NCI-H524 treated with DMSO at 0.1 percent for 48 hours (cell line): ENCODE data around the gene HSPG2.
"Not testable (repeated sequence)": the region's sequence is repeated elsewhere in the genome, so short reads cannot be mapped to it uniquely, and the experiment has no call there.

Experiments used
- DNase-seq: peaks from one replicate; lab custom pipeline; 2025; lab: John Stamatoyannopoulos, UW

The HSPG2 gene

DNA sequence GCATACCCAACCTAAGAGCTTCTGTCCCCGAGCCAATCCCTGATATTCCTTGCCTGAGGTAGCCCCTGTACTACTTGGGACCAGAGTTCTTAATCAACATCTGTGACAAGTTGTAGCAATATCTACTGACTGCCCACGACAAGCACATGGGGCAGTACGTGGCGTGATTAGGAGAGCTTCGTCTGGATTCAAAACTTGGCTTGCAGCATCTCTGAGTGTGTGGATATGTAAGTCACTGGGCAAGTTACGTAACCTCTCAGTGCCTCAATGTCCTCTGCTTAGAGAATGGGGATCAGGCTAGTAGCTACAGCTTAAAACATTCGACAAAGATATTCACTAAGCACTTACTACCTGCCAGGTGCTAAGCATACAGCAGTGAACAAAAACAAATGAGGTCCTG lies 5.0 kb downstream of the HSPG2 start:
- DNase-seq, result no peak

DNA sequence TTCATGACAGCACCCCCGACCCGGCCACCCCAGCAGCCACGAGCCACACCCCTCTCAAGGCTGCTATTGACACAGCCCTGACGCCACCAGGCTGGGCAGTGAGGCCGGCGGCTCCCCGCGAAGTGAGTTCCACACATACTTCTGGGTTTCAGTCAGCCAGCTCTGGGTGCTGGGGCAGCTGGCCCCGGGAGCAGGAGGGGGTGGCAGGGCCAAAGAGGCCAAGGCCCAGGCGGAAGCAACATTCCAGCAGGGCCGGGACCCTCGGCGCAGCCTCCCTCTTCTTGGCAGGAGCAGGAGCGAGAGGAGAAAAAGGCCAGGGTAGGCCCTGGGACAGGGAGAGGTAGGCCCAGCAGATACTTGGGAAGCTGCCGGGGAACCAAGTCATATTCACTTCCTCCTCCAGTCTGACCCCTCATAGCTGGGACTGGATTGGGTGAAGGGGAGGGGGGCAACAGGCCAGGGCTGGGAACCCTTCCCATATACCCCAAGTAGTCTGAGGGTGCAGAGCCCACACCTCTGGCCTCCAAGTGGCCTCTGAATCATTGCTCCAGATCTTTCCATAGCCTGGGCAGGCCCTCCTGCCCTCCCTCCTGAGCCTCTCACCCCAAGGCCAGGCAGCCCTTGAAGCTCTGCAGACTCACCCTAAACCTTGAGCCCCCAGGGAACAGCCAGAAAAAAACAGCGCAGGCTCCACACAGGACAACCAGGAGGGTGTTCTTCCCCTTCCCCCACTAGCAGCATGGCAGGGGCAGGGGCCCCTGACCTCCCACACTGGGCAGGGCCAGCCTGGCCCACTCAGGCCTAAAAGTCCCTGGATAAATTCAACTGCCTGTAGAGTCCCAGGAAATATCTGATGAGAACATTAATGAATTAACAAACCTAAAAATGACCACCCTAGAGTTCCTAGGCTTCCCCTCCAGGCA lies 5.7 kb downstream of the HSPG2 start:
- no peak for DNase-seq

- no peak for DNase-seq
Observed at GRCh38 chr1:21930629-21931170, 6.4 kb downstream of the HSPG2 start.

GRCh38 chr1:21930080-21930571 lies 7.0 kb downstream of the HSPG2 start:
- DNase-seq, result no peak

DNA sequence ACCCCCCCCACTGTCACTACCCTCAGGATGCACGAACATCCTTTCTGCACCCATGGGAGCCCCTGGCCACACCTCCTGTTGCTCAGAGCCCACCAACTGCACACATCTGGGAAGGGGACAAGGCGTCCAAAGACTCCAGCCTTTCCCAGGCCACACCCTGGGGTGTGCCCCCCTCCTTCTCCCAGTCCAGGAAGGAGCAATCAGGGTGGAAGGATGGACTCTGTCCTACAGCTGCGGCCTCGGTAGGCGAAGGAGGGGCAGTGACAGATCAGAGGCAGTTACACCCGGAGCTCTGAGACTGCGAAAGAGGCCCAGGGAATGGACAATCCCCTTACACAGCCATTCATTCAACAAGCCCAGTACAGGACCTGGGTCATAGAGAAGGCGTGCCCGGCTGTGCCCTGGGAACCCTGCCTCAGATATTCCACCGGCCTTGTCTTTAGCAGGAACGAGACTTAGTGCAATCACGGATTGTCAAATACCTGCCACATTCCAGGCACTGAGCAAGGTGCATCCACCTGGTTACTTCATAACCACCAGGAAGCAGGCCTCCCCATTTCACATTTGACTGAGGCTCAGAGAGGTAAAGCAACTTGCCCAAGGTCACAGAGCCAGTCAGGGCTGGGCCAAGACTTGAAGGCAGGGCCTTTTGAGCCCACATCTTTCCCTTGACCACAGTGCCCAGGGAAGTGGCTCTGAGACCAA lies 9.4 kb downstream of the HSPG2 start:
- DNase-seq, result no peak

DNA sequence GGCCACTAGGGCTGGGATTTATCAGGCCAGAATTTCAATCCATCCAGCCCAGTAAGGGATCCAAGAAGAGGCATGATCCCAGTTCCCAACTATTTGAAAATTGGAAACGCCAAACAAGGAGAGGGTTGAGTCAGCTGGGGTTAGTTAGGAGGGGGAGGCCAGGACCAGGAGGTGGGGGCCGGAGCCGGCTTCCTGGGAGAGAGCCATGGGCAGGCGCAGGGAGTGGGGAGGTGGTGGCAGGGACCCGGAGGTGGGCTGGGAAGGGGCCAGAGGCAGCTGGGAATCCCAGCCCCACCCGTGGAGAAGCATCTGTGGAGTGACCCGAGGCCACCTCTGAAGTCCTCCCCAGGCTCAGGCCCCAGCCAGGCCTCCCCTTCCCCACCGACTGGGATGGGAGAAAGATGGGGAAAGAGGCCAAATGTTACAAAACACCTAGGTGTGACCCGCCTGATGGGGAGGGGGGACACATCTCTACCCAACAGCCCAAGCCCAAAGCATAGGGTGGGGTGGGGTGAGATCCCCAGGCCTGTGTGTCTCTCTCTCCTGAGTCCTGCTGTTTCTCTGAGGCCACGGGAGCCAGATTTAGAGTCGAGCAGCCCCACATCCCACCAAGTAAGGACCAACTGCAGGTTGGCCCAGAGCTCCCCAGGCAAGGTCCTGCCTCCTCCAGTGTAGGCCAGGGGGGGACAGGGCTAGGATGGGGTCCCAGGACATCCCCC lies 10.1 kb downstream of the HSPG2 start:
- DNase-seq, result no peak

DNA sequence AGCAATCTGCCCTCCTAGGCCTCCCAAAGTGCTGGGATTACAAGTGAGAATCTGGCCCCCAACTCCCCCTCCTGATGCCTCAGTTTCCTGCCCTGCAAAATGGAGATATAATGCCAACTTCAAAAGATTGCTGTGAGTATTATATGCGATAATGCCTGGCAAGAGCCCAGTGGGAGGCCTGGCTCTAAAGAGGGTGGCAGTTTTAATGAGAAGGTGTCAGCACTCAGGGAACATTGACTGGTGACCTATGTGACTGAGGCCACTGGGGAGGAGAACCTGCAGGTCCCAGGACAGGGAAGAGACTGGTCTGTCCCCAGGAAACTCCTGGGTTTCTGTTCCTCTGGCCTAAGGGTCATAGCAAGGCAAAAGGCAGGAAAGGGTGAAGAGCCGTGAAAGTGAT lies 11.0 kb downstream of the HSPG2 start:
- no peak for DNase-seq

DNA sequence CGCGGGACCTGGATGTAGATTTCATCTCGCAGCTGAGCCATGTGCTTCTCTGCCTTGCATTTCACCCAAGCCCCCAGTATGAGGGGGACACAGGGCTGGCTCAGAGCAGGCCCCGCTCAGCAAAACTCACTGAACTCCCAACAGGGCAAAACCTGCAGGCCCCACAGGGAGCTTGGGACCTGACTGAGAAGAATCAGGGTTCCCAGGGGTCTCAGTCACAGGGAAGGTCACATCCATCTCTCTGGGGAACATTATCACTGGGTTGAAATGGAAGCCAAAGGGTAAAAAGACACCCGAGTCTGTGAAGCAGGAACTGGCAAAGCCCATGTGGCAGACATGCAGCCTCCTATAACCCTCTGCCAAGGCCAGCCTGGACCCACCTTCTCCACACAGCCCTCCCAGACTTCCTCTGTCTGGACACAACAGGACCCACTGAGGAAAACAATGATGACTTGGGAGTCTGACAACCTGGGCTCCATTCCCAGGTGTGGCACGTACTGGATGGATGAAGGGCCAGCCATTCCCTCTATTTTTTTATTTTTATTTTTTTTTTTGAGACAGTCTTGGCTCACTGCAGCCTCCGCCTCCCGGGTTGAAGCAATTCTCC lies 11.7 kb downstream of the HSPG2 start:
- no peak for DNase-seq

DNA sequence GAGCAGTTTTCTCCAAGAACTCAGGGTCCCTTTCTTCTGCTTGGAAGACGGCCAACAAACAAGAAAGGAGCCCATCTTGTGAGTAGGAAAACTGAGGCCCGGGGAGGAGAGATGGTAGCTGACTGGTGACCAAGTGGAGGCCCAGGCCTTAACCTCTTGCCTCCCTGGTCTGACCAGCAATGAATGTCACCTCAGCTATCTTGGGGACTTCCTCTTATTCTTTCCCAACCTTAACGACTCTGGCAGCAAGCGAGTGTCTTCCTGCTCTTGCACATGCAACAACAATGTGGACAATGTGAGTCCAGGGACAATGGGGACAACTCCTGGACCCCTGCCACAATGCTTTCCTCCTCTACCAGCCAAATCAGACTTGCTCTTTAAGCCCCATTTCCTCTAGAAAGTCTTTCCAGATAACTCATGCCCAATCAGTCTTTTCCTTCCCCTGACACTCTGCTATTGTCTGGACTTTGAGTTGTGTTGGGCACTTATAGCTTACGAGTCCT lies 12.6 kb downstream of the HSPG2 start:
- no peak for DNase-seq

- no peak for DNase-seq
Observed at GRCh38 chr1:21922090-21923013, 14.8 kb downstream of the HSPG2 start.

- no peak for DNase-seq
Observed at GRCh38 chr1:21921100-21921875, 15.8 kb downstream of the HSPG2 start.

GRCh38 chr1:21919520-21919919 lies 17.6 kb downstream of the HSPG2 start:
- no peak for DNase-seq

- not testable (repeated sequence) for DNase-seq
Observed at GRCh38 chr1:21917239-21917631, 19.9 kb downstream of the HSPG2 start.

- no peak for DNase-seq
Observed at GRCh38 chr1:21916447-21917238, 20.5 kb downstream of the HSPG2 start.

DNA sequence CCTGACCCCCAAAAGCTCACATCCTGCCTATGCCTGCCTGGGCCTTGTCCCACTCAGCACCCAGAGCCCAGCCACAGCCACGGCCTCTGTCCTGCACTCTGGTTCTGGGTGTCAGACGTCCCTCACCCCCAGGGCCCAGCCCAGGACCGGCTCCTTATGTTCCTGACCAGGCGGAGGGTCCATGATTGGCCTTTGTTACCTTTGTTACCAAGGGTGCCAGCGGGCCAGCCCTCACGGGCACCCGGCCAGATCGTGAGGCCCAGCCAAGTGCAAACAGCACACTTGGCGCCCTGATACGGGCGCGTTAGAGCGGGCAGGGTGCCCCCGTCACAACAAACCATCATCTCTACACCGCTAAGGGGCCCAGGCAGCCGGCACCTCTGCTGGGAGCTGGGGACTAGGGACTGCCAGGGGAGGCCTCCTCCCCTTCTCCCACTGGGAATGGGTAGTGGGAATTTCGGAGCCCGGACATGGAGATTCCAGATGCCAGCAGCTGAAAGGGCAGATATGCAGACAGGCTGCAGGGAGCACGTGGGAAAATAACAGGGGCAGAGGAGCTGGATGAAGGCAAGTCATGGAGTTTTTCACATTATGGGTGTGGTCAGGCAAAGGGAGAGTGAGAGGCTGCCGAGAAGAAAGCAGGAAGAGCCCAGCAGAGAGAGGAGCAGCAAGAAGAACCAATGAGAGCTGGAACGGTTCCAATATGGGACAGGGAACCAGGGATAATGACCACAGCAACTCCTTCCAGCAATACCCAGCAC lies 22.1 kb downstream of the HSPG2 start:
- no peak for DNase-seq

DNA sequence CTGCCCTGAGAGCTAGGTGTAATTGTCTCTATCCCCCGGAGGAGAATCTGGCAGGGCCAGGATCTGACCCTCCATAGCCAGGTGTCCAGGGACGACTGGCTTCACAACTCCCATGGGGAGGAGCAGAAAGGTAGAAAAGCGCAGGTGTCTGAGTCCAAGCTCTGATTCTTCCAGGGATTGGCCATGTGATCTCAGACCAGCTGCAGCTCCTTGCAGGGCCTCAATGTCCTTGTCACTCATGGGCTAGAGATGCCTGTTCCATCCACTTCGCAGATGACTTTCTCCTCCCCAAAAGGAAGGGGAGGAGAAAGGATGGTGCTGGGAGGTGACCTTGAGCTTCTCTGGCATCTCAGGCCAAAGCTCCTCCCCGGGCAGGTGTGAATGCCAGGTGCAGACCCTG lies 22.7 kb downstream of the HSPG2 start:
- DNase-seq, result no peak

DNA sequence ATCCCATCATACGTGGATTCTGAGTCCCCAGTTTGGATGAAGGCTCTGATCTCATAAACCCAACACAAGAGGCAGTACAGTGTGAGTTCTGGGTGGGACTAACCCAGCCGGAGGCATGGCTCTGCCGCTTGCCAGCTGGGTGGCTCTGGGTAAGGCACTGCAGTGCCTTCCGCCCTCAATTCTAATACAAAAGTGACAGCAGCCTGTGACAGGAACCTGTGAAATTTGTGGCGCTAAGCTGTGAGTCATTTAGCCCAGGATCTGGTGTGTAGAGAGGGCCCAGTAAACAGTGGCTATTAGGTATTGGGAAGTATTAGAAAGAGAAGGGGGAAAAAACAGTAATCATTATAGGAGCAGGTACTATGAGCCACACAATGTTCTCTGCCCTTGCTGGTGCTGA lies 23.3 kb downstream of the HSPG2 start:
- no peak for DNase-seq

DNA sequence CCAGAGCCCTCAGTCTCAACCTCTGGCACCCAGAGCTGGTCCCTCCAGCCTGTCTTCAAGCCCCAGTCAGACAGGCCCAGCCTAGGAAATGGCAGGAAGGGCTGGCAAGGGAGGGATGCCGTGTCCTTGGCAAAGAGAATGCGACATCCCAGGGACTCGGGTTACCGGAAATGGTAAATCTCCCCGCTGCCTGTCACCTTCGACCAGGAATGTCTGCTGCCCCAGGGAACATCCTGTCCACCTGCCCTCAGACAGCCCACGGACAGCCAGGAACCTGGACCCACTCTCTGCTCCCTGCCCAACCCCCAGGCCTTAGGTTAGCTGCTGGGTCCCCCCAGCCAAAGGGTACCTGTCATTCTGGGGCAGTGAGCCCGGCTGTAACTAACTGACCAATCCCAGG lies 23.9 kb downstream of the HSPG2 start:
- no peak for DNase-seq
